Naive B cell (primary cell): ENCODE data around the gene EDNRB. TPM values are rescaled to one million over a fixed set of nuclear protein-coding genes. Genes with fewer than 3 reads are reported as not detected.
"Not testable (repeated sequence)": the region's sequence is repeated elsewhere in the genome, so short reads cannot be mapped to it uniquely, and the experiment has no call there.

ENCODE experiments used
- ATAC-seq, 2 donors: fragments of 150-1000 bp; cut with Tn5 transposase; 2 replicates each; pipeline ENCODE4 v1.10.0; 2021; ENCODE audit warnings: low read depth in 2 of 2, mild to moderate bottlenecking in 2 of 2, moderate library complexity in 2 of 2
- DNase-seq: peaks from one replicate; pipeline ENCODE4 v3.0.0; 2022
- H3K27ac Mint-ChIP-seq, 6 donors: one replicate each; pipeline ENCODE4 v1.8.0; 2020 to 2022; ENCODE audit warnings: mild to moderate bottlenecking in 6 of 6, mixed read lengths in 6 of 6, moderate library complexity in 5 of 6, inconsistent platforms in 2 of 6
- H3K27me3 Mint-ChIP-seq, 3 donors: one replicate each; pipeline ENCODE4 v1.8.0; 2021 to 2022; ENCODE audit warnings: mixed read lengths in 3 of 3, mild to moderate bottlenecking in 1 of 3
- H3K36me3 Mint-ChIP-seq, 2 donors: one replicate each; pipeline ENCODE4 v1.8.0; 2020 to 2022; ENCODE audit warnings: mixed read lengths in 2 of 2, inconsistent platforms in 1 of 2, mild to moderate bottlenecking in 1 of 2
- H3K4me1 Mint-ChIP-seq, 3 donors: one replicate each; pipeline ENCODE4 v1.8.0; 2020 to 2022; ENCODE audit warnings: mixed read lengths in 3 of 3, inconsistent platforms in 1 of 3, mild to moderate bottlenecking in 1 of 3, moderate library complexity in 1 of 3
- H3K4me3 Mint-ChIP-seq, 8 donors: one replicate each; pipeline ENCODE4 v1.8.0; 2020 to 2022; ENCODE audit warnings: mild to moderate bottlenecking in 8 of 8, mixed read lengths in 8 of 8, moderate library complexity in 8 of 8, inconsistent platforms in 2 of 8
- H3K9me3 Mint-ChIP-seq, 7 donors: one replicate each; pipeline ENCODE4 v1.8.0; 2020 to 2022; ENCODE audit warnings: mixed read lengths in 7 of 7, mild to moderate bottlenecking in 5 of 7, inconsistent platforms in 2 of 7, moderate library complexity in 1 of 7
- polyA plus RNA-seq, 6 donors: library from polyadenylated mRNA; unstranded; fragments of 300-500 nt; fragmentation: Illumina TruSeq; gene quantifications; one replicate each; pipeline ENCODE4 v1.2.3, GENCODE V29; 2021; ENCODE audit warnings: low read depth in 6 of 6

The EDNRB gene
- polyA plus RNA-seq, 6 donors from 2014 or later = not detected

GRCh38 chr13:77857531-77858209, 61.0 kb downstream of the EDNRB start:
- ATAC-seq (no peak), DNase-seq (no peak)
- no peaks in the 10 kb centered on the region for H3K4me1 Mint-ChIP-seq
- no peaks in the 10 kb centered on the region for H3K36me3 Mint-ChIP-seq
- H3K27ac Mint-ChIP-seq = no peak overlapping the region
- peaks cover 0 to 4% (median 0%) of the 10 kb centered on the region in 3 donors for H3K27me3 Mint-ChIP-seq
- peaks cover 0 to 9% (median 0%) of the 10 kb centered on the region in 7 donors for H3K9me3 Mint-ChIP-seq
- no peak overlapping the region for H3K4me3 Mint-ChIP-seq

GRCh38 chr13:77853703-77854102, 64.9 kb downstream of the EDNRB start:
- peaks cover 0 to 17% (median 2%) of the 10 kb centered on the region in 7 donors for H3K9me3 Mint-ChIP-seq
- H3K4me1 Mint-ChIP-seq = no peaks in the 10 kb centered on the region
- no peaks in the 10 kb centered on the region for H3K36me3 Mint-ChIP-seq
- H3K27me3 Mint-ChIP-seq = peaks cover 0 to 4% (median 0%) of the 10 kb centered on the region in 3 donors
- DNase-seq (no peak), ATAC-seq (no peak)
- no peak overlapping the region for H3K27ac Mint-ChIP-seq
- H3K4me3 Mint-ChIP-seq = no peak overlapping the region

GRCh38 chr13:77848050-77848449, 70.6 kb downstream of the EDNRB start:
- peaks cover 0 to 23% (median 4%) of the 10 kb centered on the region in 7 donors for H3K9me3 Mint-ChIP-seq
- H3K36me3 Mint-ChIP-seq, H3K4me1 Mint-ChIP-seq, H3K27me3 Mint-ChIP-seq, ATAC-seq, DNase-seq, H3K27ac Mint-ChIP-seq, H3K4me3 Mint-ChIP-seq: not testable (repeated sequence)

GRCh38 chr13:77846173-77846572, 72.5 kb downstream of the EDNRB start:
- H3K4me3 Mint-ChIP-seq = no peak overlapping the region
- no peaks in the 10 kb centered on the region for H3K36me3 Mint-ChIP-seq
- DNase-seq = no peak
- ATAC-seq = no peak
- H3K27ac Mint-ChIP-seq = no peak overlapping the region
- no peaks in the 10 kb centered on the region for H3K27me3 Mint-ChIP-seq
- peaks cover 0 to 23% (median 4%) of the 10 kb centered on the region in 7 donors for H3K9me3 Mint-ChIP-seq
- no peaks in the 10 kb centered on the region for H3K4me1 Mint-ChIP-seq

Other genes starting within 250 kb of the EDNRB start
- 10 to 100 TPM in 5 of 6 donors, 1 to 10 TPM in 1; 9.4 to 36.4 (median 20.0) TPM for gene SLAIN1, start 221.1 kb downstream of the EDNRB start, polyA plus RNA-seq